ENCODE results near the gene TFEB.

Gene TFEB

DNA sequence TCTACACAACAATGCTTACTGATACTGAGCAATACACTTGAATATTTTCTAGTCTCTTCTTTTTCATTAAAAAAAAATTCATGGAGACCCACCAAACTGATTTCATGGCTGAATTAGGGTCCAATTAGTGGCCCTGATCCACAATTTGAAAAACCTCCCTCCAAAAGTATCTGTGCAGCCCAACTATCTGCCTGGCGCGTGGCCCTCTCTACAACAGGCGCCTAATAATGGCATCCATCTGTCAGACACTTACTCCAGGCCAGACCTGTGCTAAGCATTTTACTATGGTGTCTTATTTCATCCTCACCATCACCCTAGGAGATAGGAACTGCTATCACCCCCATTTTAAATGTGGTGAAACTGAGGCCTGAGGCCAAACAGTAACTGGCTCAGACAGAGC, 14.0 kb downstream of the TFEB start:
- no peak for DNase-seq

GRCh38 chr6:41720783-41721182, 14.6 kb downstream of the TFEB start:
- no peak for DNase-seq

DNA sequence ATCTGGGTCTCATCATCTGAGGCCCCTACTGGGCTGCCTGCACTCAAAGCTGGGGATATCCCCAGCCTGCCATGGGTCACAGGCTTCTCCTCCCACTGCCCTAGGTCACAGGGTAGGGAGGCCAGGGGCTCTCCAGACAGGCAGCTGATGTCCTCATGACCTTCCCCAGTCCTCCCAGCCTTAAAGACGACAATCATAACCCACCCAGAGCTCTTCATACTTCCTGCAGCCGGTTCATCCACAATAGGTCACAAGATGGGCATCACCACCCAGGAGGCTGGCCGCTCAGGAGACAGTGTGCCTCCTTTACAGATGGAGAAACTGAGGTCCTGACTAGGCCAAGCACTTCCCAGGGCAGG, 15.2 kb downstream of the TFEB start:
- DNase-seq = no peak

DNA sequence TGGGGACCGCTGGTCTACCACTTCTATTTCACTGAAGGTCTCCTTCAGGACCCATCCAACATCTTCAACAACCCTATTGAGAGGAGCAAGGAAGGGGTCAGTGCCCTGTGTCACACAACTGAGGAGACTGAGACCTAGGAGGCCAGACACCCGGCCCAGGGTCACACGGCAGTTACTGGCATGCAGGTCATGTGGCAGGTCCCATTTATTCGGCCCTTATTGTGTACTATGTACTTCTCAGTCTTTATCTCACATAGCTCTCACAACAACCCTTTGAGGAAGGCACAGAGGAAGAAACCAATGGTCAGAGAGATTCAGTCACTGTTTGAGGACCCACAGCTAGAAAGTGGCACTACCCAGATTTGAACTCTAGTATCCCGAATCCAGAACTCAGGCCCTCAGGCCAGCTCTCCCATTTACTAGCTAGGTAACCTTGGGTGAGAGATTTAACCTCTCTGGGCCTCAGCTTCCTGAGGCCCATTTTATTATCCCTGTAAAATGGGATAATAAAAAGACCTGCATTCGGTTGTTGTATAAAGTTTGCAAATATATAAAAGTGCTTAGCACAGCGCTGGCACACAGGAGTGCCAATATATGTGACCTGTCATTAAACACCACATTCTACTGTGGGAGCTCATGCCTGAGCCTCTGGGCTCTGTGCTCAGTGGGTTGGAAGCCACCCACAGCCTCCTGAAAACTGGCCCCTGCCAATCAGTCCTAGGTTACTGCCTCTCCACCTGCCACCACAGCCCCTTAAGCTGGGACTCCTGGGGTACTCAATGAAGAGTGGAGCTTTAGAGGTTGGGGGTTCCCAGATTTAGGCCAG, 15.8 kb downstream of the TFEB start:
- no peak for DNase-seq

- no peak for DNase-seq
Observed at GRCh38 chr6:41718828-41719227, 16.6 kb downstream of the TFEB start.

DNA sequence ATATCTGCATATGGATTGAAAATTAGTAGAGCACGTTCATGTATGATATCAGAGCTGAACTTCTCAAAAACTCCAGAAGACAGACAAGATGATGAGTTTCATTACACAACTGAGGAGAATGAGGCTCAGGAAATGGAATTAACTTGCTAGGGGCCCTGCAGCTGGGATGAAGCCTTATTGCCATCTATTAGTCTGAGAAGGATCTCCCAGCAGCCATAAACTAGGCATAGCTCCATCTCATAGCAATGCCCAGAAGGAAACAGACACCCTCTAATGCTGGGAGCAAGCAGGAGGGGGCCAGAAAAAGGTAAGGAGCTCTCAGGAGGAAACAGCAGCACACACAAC, 18.0 kb downstream of the TFEB start:
- DNase-seq = no peak

DNA sequence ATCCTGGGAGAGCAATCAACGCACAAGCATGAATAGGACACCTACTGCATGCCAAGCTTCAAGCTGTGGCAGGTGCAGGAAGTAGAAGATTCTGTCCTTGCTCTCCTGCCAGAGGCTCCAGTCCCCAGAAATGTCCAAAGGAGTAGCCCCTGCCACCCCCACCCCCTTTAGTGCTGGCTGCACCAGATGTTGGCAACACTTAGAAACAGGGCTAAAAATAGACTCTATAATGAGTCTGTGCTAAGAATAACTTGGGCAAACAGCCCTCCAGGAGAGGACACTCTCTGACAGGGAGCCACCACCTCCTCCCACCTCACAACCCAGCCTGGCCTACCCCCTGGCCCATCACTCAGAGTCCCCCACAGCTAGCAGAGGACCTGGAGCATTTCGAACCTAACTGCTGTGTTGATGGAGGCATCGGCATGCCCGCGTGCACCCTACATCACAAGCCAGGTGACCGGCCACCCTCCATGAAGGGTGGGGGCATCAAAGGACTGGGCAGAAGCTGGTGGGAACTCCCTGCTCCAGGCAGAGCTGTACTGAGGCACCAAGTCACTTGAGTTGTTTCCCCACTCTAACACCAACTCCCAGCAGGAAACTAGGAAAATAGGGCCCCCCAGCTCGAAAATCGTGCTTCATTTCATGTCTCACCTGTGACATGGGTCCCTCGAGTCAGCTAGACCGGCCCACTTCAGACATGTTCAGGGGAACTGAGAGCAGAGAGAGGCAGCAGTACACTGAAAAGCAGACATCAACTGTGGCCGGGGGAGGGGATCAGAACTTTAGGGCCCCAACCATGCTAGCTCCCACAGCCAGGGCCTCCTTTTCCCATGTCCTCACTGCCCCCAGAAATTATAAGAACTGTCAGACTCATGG, 18.7 kb downstream of the TFEB start:
- no peak for DNase-seq

GRCh38 chr6:41715795-41716515, 19.5 kb downstream of the TFEB start:
- no peak for DNase-seq

DNA sequence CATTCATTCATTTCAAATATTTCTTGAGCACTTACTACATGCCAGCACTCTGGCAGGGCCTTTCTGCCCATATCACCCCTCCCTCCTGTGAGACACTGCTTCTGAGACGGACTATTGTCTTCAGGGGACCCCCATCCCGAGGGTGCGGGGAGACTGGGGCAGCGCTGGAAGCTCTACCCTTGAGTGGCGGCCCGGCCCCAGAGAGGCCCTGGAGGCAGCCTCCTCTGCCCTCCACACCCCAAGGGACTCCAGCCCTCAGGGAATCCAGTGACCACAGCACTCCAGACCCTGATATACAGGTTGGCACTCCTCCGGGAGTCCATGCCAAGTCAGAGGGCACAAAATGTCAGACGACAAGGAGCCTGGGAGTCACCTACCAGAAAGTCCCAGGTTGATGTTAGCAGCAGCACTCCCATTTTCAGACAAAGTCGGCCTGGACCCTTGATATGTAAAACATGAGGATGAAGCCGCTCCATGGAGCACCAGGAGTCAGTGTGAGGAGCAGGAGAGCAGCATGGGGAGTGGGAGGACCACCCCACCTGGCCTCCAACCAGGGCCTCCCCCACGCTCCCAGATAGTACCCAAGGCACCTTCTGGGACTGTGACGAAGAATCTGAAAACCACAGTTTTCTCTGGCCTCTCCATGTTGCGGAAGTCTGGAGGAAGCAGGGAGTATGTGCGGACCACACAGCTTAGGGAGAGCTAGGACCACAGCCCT, 20.7 kb downstream of the TFEB start:
- DNase-seq = no peak

- no peak for DNase-seq
Observed at GRCh38 chr6:41713650-41714291, 21.6 kb downstream of the TFEB start.

GRCh38 chr6:41713159-41713649, 22.2 kb downstream of the TFEB start:
- no peak for DNase-seq

GRCh38 chr6:41712651-41713103, 22.7 kb downstream of the TFEB start:
- DNase-seq = peak; percentile 62 to 72

DNA sequence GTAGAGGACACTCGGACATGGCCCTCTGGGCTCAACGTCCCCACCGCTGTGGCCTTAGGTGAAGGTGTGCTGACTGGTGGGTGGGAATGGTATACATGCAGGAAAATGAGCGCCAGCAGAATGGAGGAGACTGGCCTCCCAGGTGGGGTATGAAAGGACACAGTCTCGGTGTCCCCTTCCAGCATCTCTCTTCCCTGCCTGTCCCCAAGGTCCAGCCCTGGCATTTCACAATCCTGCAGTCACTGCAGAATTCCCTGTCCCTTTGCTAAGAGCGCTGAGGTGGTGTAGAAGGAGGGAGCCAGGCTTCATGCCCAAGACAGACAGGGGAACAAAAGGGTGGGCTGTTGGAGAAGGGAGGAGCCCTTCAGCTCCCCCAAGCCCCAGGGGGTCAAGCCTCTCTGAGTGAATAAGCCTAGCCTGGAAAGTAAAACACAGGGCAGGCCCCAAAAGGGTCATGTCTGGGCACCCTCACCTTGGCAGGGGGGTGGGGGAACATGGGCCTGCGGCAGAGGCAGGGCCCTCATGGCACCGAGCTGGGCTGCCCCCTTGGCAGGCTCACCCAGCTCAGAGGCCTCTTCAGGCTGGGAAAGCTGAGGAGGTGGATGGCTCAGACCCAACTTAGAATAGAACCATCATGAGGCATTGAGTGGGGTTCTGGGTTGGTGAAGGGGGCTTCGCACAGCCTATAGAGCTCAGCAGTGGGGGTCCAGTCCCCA, 23.9 kb downstream of the TFEB start:
- DNase-seq = no peak

GRCh38 chr6:41709375-41709774, 26.0 kb downstream of the TFEB start:
- no peak for DNase-seq

- no peak for DNase-seq
Observed at GRCh38 chr6:41708856-41709255, 26.6 kb downstream of the TFEB start.

- DNase-seq = peak; percentile 94 to 96
Observed at GRCh38 chr6:41707565-41708200, 27.7 kb downstream of the TFEB start.

GRCh38 chr6:41706876-41707564, 28.4 kb downstream of the TFEB start:
- DNase-seq = no peak

DNA sequence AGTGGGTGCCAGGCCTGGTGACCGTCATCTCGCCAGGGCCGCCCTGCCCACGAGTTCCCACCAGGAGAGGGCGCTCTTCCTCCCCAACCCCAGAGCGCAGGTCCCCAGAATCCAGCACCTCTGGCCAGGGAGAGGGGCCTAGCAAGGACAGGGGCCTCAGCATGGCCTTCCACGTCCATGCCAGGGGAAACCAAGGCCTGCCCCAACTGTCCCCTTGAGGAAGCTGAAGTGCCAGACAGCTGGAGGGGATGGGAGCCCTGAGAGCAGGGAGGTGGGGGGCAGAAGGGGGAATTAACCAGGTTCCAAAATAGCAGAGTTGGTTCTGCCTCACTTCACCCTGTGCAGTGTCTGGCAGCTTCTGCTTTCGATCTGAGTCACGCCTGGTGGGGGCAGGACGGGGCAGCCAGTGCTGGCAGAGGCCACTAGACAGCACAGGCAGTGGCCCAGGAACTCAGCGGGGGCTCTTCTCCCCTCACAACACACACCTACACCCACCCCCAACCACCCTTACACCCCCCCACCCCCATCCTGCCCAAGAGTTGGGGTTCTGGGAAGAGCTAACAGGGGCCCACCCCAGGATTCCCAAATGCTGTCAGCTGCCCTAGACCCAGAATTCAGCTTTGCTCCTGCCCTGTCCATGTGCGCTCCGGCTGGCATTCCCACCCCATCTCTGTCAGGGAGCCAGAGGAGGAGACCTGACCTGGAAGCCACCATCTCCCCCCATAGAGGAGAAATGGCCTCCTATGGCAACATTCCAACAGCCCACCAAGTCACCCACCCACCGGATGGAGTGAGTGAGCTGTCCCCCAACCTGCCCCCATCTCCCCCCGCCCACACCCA, 29.2 kb downstream of the TFEB start:
- peak; percentile 70 for DNase-seq

DNA sequence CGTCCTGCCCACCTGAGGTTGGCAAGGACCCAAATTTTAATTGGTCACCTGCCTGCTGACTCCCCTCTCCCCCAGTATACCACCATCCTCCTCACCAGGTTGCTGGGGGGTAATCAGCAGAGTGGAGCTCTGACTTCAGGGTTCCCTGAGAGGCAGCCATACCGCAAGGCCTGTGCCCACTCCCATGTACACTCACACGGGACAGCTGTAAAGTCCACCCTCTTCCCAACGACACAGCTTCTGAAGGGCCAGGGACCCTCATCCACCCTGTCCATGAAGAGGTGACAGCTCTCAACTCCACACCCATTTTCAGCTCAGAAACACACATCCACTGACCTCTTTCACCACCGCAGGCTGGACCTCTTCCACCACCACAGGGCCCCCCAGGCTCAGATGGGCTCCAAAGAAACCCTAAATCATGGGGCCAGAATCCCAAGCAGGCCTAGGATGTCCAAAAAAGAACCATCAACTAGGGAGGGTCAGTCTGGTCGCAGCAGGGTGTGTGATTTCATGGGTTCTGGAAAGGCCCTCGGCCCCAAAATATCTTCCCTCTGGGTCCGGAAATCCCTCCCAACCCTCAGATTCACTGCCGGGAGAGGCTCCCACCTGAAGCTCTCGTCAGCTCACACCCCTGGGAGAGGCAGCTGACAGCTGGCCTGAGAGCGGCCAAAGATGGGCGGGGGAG, 30.0 kb downstream of the TFEB start:
- DNase-seq = no peak

Data from AML-193 (cell line).